GM12865 (cell line): ENCODE data around the gene POLR2C.

ENCODE experiments used
- DNase-seq: peaks from one replicate; pipeline ENCODE4 v3.0.0; 2010; ENCODE audit warnings: low read depth
- H3K4me3 ChIP-seq: 2 replicates; pipeline ENCODE4 v1.5.1; 2011; ENCODE audit warnings: mild to moderate bottlenecking, low read depth, low read length, control low read depth
- TF ChIP-seq, protein P1 (sequence below): IDR thresholded peaks from 2 replicates; pipeline ENCODE4 v1.5.1; 2011; ENCODE audit warnings: low read length, control low read depth, low read depth, inconsistent platforms; ENCODE audit not compliant: insufficient read depth; ENCODE audit errors: missing control alignments

Gene POLR2C

DNA sequence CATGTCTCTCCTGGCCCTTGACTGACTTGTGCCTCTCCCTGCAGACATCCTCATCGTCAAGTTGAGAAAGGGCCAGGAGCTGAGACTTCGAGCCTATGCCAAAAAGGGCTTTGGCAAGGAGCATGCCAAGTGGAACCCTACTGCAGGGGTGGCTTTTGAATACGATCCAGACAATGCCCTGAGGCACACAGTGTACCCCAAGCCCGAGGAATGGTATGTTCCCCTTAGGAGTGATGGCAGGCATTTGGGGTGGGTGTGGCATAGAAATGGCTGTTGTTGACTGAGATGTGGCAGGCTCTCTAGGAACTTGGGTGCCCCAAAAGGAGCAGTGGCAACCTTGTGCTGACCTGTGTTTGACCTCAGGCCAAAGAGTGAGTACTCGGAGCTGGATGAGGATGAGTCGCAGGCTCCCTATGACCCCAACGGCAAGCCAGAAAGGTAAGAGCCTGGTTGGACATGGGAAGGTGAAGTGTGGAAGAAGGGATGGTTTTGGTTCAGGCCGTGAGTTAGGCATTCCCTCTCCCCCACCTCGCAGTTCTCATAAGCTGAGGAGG, 7.5 kb downstream of the POLR2C start:
- TF ChIP-seq, protein P1, sequence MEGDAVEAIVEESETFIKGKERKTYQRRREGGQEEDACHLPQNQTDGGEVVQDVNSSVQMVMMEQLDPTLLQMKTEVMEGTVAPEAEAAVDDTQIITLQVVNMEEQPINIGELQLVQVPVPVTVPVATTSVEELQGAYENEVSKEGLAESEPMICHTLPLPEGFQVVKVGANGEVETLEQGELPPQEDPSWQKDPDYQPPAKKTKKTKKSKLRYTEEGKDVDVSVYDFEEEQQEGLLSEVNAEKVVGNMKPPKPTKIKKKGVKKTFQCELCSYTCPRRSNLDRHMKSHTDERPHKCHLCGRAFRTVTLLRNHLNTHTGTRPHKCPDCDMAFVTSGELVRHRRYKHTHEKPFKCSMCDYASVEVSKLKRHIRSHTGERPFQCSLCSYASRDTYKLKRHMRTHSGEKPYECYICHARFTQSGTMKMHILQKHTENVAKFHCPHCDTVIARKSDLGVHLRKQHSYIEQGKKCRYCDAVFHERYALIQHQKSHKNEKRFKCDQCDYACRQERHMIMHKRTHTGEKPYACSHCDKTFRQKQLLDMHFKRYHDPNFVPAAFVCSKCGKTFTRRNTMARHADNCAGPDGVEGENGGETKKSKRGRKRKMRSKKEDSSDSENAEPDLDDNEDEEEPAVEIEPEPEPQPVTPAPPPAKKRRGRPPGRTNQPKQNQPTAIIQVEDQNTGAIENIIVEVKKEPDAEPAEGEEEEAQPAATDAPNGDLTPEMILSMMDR, result no peak
- no peak overlapping the region for H3K4me3 ChIP-seq
- no peak for DNase-seq

DNA sequence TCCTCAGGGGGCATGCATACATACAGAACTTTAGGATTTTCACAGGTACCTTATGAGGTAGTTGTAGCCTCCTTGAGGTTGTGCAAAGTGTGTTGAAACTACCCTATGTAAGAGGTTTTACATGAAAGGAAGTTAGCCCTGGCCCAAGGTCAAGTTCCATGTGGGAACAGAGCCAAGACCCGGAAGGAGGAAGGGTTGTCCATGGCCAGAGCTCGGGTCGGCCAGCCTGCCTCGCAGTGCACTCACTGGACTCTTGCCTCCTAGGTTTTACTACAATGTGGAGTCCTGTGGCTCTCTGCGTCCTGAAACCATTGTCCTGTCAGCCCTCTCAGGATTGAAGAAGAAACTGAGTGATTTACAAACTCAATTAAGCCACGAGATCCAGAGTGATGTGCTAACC, 8.2 kb downstream of the POLR2C start:
- TF ChIP-seq, protein P1, result no peak
- H3K4me3 ChIP-seq, result no peak overlapping the region
- DNase-seq, result no peak

DNA sequence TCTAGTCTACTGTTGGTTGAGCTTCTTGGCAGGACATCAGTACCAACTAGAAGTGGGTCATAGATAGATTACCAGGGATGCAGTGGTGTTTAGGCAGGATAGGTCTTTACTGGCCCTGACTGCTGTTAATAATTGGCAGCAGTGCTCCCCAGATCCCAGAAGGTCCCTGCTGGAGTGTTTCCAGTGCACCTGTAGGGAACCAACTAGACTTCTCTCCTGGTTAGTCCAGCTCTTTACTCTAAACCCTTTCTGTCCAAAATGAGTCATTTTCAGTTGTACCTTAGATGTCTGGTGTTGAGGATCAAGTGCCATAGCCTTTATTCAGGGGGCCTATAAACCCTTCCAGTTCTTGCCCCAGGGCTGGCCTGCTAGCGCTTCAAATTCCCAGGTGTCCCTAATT, 8.7 kb downstream of the POLR2C start:
- TF ChIP-seq, protein P1, result no peak
- DNase-seq, result no peak
- no peak overlapping the region for H3K4me3 ChIP-seq

DNA sequence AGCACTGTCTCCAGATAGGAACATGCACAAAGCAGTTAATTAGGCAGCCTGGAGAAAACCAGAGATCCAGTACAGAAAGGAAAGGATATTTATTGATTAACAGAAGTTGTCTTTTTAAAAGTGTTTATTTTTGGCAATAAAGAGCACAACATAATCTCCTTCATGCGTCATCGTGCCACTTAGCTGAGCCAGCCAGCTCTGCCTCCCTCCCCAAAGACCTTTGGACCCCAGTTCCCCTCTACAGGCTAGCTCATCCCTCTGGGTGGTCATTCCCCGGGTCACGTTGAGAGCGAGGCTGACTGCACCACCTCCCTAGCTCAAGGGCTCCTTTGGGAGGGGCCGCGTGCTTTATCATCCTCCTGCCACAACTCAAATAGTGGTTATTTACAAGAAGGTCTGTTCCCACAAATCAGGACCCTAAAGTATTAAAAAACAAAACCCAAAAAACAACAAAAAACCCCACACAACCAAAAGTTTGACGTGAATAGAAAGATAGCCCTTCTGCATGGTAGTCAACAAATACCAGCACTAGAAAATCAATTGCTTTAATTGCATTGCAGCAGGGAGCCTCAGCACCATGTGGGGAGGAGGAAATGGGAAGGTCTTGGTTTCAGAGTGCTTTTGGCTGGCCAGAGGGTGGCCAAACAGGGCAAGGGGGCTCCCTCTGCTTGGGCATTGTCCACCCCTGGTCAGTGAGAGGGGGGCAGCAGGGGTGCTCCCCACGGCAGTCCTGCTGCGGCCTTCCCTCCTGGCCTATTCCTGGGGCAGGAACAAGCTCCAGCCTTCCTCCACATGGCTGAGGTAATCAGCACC, 9.6 kb downstream of the POLR2C start:
- no peak overlapping the region for H3K4me3 ChIP-seq
- TF ChIP-seq, protein P1, result no peak
- DNase-seq, result no peak

DNA sequence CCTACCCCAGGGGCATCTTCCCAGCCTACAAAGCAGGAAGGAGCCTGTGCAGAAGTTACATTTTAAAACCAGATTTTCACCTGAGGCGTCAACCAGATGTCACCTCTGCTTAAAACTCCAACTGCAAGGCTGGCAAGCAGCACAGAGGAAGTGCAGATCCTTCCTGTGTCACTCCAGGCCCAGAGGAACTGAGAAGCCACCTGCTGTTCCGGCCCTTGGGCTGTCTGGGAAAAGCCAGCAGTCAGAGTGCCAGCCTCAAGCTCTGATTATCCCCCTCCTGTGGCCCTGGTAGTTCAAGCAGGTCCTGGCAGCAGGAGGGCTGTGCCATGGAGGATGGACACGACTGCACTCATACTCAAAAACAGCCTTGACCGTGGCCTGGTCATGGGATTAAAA, 10.2 kb downstream of the POLR2C start:
- DNase-seq, result no peak
- H3K4me3 ChIP-seq, result no peak overlapping the region
- TF ChIP-seq, protein P1, result no peak

DNA sequence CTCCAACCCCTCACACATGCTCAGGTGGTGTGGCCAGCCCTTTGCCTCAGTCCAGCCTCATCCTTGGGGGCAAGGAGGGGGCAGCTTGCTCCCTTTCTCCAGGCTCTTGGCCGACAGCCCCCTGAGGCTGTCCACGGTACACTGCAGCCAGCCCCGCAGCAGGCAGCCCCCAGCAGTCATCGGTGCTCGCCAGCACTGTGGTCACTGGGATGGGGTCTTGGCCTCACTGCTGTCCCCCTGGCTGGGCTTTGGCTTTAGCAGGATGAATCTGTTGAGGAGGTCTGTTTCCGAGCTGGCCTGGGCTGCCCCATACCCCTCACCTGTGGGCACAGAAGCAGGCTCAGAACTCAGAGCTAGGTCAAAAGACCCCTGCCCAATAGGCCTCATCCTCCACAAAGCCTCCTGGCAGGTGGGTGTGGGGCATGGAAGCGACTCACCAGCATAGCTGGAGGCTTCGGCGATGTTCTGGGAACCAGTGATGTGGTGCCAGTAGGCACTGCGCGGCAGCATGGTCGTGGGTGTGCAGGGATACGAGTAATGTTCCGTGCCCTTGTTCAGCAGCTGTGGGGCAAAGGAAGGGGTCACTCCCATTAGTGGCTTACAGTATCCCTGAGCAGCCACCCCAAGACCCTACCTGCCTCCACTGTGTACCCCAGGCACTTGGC, 10.8 kb downstream of the POLR2C start:
- DNase-seq, result no peak
- TF ChIP-seq, protein P1, result no peak
- H3K4me3 ChIP-seq, result no peak overlapping the region
